ENCODE measurements around the gene SLC5A10. TPM values are rescaled to one million over a fixed set of nuclear protein-coding genes. Genes with fewer than 3 reads are reported as not detected.

Gene SLC5A10
- polyA plus RNA-seq, 1 donor from 2014 or later = not detected

DNA sequence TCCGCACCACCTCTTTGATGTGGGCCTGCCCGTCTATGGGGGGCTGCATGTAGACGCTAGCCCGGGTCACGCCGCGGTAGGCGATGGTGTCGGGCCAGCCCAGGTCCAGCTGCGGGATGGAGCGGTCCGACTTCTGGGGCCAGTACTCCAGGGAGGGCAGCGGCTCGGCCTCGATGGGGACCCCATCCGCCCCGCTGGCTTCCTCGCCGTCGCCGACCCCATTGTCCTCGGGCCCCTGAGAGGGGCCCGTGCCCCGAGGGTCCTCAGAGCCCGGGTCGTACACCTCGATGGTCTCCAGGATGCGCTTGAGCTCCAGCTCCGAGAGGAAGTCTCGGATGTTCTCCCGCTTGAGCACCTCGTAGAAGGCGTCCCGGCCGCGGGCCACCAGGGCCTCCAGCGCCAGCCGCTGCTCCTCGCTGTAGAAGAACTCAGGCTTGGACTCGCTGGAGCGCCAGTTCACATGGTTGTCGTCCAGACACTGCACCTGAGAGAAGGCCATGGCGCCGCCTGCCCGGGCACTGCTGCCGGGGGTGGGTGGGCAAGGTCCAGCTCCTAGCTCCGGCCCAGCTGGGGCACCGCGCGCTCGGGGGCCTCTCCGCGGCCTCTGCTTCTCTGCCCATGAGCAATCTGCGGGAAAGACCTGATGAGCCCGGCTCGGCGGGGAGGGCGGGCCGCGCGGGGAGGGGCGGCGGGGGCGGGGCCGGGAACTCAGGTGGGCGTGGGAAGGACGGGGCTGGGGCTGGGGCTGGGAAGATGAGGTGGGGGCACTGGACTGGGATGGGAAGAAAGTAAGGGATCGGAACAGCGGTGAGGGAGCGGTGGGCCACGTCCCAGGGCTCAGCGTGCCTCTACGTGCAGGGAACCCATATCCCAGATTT lies 51.8 kb downstream of the SLC5A10 start:
- H2AFZ ChIP-seq (ENCODE audit: low read depth, low read length) = no peak overlapping the region
- no peaks in the 10 kb centered on the region for H3K79me2 ChIP-seq (replicated peaks; ENCODE audit: insufficient read depth, low read length)
- no peaks in the 10 kb centered on the region for H4K20me1 ChIP-seq (ENCODE audit: insufficient read depth)
- no peaks in the 10 kb centered on the region for H3K9me2 ChIP-seq (ENCODE audit: insufficient read depth, low read length)
- peaks cover 6% of the 10 kb centered on the region for H3K9me3 ChIP-seq (ENCODE audit: low read length)
- no peak overlapping the region for H3K9ac ChIP-seq (ENCODE audit: low read length)
- peak overlapping the region; percentile 49 for H3K4me3 ChIP-seq (ENCODE audit: low read length)
- H3K4me2 ChIP-seq (ENCODE audit: low read length) = no peak overlapping the region
- H3K36me3 ChIP-seq (ENCODE audit: insufficient read depth, low read length) = no peaks in the 10 kb centered on the region
- H3K27ac ChIP-seq (ENCODE audit: low read length) = no peak overlapping the region
- no peak for TF ChIP-seq EP300 (conservative IDR thresholded peaks at IDR 0.05; ENCODE audit: poor library complexity, severe bottlenecking)
- no peaks in the 10 kb centered on the region for H3F3A ChIP-seq (ENCODE audit: insufficient read depth, low read length, poor library complexity, severe bottlenecking)
- peaks cover 17% of the 10 kb centered on the region for H3K27me3 ChIP-seq (ENCODE audit: insufficient read depth, low read depth, low read length)

DNA sequence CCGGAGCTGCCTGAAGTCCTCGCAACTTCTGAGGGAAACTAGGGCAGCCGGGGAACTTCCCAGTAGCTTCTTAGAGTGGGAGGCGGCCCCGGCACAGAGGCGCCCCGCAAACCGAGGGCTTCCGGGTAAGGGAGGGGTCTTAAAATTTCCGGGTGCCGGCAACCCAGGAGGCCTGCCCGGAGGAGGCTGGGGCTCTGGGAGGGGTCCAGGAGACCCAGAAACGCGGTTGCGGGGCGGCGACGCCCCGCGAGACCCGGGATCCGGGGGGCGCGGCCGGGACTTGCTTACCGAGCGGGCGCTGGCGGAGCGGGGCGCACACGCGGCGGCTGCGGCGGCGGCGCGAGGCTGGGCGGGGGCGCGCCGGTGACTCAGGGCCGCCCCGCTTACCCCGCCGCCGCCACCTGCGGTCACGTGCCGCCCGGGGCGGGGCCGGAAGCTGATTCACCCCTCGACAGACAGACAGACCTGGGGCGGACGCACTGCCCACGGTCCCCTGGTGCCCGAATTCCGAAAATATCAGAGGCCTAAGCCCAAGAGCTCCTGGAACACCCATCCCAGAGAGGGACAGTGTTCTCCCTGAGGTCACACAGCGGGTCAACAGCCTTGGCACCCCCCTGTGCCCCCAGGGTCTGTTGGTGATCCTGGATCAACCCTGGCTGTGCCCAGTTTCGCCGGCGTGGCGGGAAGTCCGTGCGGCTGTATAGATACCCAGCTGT lies 52.6 kb downstream of the SLC5A10 start, which contains the start of gene FAM83G:
FAM83G (minus strand) TSS at position 344 of the 716 bp plus-strand sequence. CDS start 723 bp downstream, outside the sequence.
- H3K4me2 ChIP-seq (ENCODE audit: low read length) = no peak within 1 kb of the TSS
- no peaks in the 10 kb centered on the region for H3K9me2 ChIP-seq (ENCODE audit: insufficient read depth, low read length)
- H3F3A ChIP-seq (ENCODE audit: insufficient read depth, low read length, poor library complexity, severe bottlenecking) = no peaks in the 10 kb centered on the region
- H3K79me2 ChIP-seq (replicated peaks; ENCODE audit: insufficient read depth, low read length) = no peaks in the 10 kb centered on the region
- H3K27ac ChIP-seq (ENCODE audit: low read length) = no peak within 1 kb of the TSS
- no peaks in the 10 kb centered on the region for H4K20me1 ChIP-seq (ENCODE audit: insufficient read depth)
- peaks cover 17% of the 10 kb centered on the region for H3K27me3 ChIP-seq (ENCODE audit: insufficient read depth, low read depth, low read length)
- H3K9ac ChIP-seq (ENCODE audit: low read length) = no peak within 1 kb of the TSS
- no peak within 1 kb of the TSS for H2AFZ ChIP-seq (ENCODE audit: low read depth, low read length)
- H3K36me3 ChIP-seq (ENCODE audit: insufficient read depth, low read length) = no peaks in the 10 kb centered on the region
- peak within 1 kb of the TSS; percentile 49 for H3K4me3 ChIP-seq (ENCODE audit: low read length)
- H3K9me3 ChIP-seq (ENCODE audit: low read length) = peaks cover 6% of the 10 kb centered on the region
- TF ChIP-seq SMC3 (conservative IDR thresholded peaks at IDR 0.05; ENCODE audit: poor library complexity) = no peak
- no peak for TF ChIP-seq RAD21 (conservative IDR thresholded peaks at IDR 0.05)
- TF ChIP-seq EZH2 (IDR thresholded peaks at IDR 0.05; ENCODE audit: borderline replicate concordance, insufficient read depth, low read length, poor library complexity, severe bottlenecking) = no peak
- no peak for TF ChIP-seq EP300 (conservative IDR thresholded peaks at IDR 0.05; ENCODE audit: poor library complexity, severe bottlenecking)
- no peak for TF ChIP-seq MXI1 (conservative IDR thresholded peaks at IDR 0.05; ENCODE audit: poor library complexity, severe bottlenecking)
- TF ChIP-seq TAF1 (IDR thresholded peaks at IDR 0.05; ENCODE audit: low read depth) = no peak

DNA sequence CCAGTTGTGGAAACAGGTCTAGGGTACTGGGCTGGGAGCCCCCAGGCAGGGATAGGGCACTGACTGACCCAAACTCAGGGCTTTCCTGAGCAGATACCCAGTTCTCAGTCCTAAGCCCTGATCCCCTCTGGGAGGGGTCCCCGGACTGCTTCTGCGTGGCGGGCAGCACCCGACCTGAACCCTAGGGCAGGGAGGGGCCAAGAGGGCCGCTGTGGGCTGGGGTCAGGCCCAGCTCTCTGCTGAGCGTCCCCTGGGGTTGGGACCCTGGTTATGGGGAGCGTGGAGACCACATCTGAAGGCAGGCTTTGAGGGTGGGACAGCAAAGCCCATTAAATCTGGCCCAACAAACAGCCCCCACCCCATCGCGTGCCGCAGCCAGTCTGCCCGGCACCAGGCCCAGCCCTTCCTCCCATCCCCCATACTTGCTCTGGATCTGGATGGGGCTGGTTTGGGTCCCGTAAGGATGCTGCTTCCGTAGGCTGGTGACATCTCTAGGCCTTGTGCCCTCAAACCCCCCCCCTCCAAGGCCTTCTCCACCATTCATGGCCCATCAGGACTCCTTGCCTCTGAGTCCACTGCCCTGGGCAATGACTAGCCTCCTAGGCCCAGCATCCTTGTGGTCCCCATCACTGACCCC lies 53.3 kb downstream of the SLC5A10 start:
- Histone ChIP-seq H3K27me3 (ENCODE audit: insufficient read depth, low read depth, low read length) (peaks cover 17% of the 10 kb centered on the region), H3K9me3 (ENCODE audit: low read length) (peaks cover 6% of the 10 kb centered on the region), H2AFZ (ENCODE audit: low read depth, low read length) (no peak overlapping the region), H3K4me2 (ENCODE audit: low read length) (no peak overlapping the region), H3K9me2 (ENCODE audit: insufficient read depth, low read length) (no peaks in the 10 kb centered on the region), H4K20me1 (ENCODE audit: insufficient read depth) (no peaks in the 10 kb centered on the region), H3F3A (ENCODE audit: insufficient read depth, low read length, poor library complexity, severe bottlenecking) (no peaks in the 10 kb centered on the region), H3K27ac (ENCODE audit: low read length) (no peak overlapping the region), H3K79me2 (replicated peaks; ENCODE audit: insufficient read depth, low read length) (no peaks in the 10 kb centered on the region), H3K36me3 (ENCODE audit: insufficient read depth, low read length) (no peaks in the 10 kb centered on the region), H3K9ac (ENCODE audit: low read length) (no peak overlapping the region), H3K4me3 (ENCODE audit: low read length) (peak overlapping the region; percentile 47)
- no peak for TF ChIP-seq POLR2AphosphoS5 (IDR thresholded peaks at IDR 0.05)
- no peak for TF ChIP-seq RAD21 (conservative IDR thresholded peaks at IDR 0.05)
- TF ChIP-seq REST (IDR thresholded peaks at IDR 0.05; ENCODE audit: borderline replicate concordance) = no peak
- TF ChIP-seq EZH2 (IDR thresholded peaks at IDR 0.05; ENCODE audit: borderline replicate concordance, insufficient read depth, low read length, poor library complexity, severe bottlenecking) = no peak
- no peak for TF ChIP-seq CTCF (IDR thresholded peaks at IDR 0.05; ENCODE audit: poor library complexity, severe bottlenecking)
- no peak for TF ChIP-seq SMC3 (conservative IDR thresholded peaks at IDR 0.05; ENCODE audit: poor library complexity)
- no peak for TF ChIP-seq TAF1 (IDR thresholded peaks at IDR 0.05; ENCODE audit: low read depth)
- TF ChIP-seq MXI1 (conservative IDR thresholded peaks at IDR 0.05; ENCODE audit: poor library complexity, severe bottlenecking) = no peak
- no peak for TF ChIP-seq EP300 (conservative IDR thresholded peaks at IDR 0.05; ENCODE audit: poor library complexity, severe bottlenecking)

Measured in neural cell (in vitro differentiated cells).